NT2/D1 (cell line): ENCODE data around the gene CCR7.

Source experiments
- SUZ12 ChIP-seq: IDR thresholded peaks from 2 replicates; pipeline ENCODE4 v1.6.1; 2011; ENCODE audit not compliant: insufficient read length, insufficient read depth; ENCODE audit errors: extremely low read depth
- YY1 ChIP-seq: IDR thresholded peaks from 2 replicates; pipeline ENCODE4 v1.6.1; 2011; ENCODE audit not compliant: insufficient read length, insufficient read depth
- ZNF274 ChIP-seq: IDR thresholded peaks from 2 replicates; pipeline ENCODE4 v1.6.1; 2011; ENCODE audit warnings: mild to moderate bottlenecking, low read depth, low read length

DNA sequence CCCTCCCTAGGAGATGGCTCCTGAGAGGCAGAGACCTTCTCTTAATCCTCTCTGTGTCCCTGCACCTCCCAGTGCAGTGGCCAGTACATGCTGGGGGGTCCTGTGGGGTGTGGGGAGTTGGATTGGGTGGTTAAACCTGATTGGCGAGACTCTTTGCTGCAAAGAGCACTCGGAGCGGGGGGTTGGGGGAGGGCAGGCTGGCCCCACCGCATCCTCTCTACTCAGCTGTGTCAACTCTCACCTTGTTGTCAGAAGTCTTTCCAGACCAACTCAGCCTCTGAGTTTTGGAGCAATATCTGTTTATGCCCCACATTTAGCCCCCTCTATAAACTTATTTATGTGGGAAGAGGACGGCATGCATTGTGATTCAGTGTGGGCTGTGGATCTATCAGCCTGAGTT is 42.4 kb upstream of the CCR7 start:
- TF ChIP-seq ZNF274 (no peak), SUZ12 (no peak), YY1 (no peak)
